Activated T-cell treated with anti-CD3 and anti-CD28 coated beads, Interleukin-2, amount 50 U/mL, for 4 hours (primary cell): ENCODE measurements around the gene DOCK6. TPM values are rescaled to one million over a fixed set of nuclear protein-coding genes. Genes with fewer than 3 reads are reported as not detected.

ENCODE experiments used
- ATAC-seq, 2 donors: fragments of 200-7000 bp; cut with Tn5 transposase; one replicate each; pipeline ENCODE4 v1.10.0; 2021
- DNase-seq: peaks from one replicate; pipeline ENCODE4 v3.0.0-alpha.2; 2020
- H3K27me3 Mint-ChIP-seq: one replicate; pipeline ENCODE4 v1.8.0; 2021; ENCODE audit warnings: low read depth, mixed read lengths
- H3K36me3 Mint-ChIP-seq: one replicate; pipeline ENCODE4 v1.8.0; 2022; ENCODE audit warnings: mixed read lengths; ENCODE audit not compliant: insufficient read depth
- H3K4me1 Mint-ChIP-seq: one replicate; pipeline ENCODE4 v1.8.0; 2021; ENCODE audit warnings: low read depth, mixed read lengths
- H3K4me3 Mint-ChIP-seq: one replicate; pipeline ENCODE4 v1.8.0; 2021; ENCODE audit warnings: mild to moderate bottlenecking, moderate library complexity, mixed read lengths
- H3K9me3 Mint-ChIP-seq: one replicate; pipeline ENCODE4 v1.8.0; 2021; ENCODE audit warnings: mixed read lengths
- total RNA-seq, 3 donors: library from RNA; stranded (reverse); gene quantifications; one replicate each; pipeline ENCODE4 v1.2.1, GENCODE V29; 2021

The DOCK6 gene
- total RNA-seq, 3 donors from 2014 or later: 1.7 to 2.9 (median 2.1) TPM

GRCh38 chr19:11159598-11160439 is 102.5 kb downstream of the DOCK6 start:
- Mint-ChIP-seq H3K4me1 (peaks cover 4% of the 10 kb centered on the region), H3K4me3 (no peak overlapping the region), H3K27me3 (no peaks in the 10 kb centered on the region), H3K9me3 (no peaks in the 10 kb centered on the region), H3K36me3 (no peaks in the 10 kb centered on the region)
- DNase-seq: no peak
- no peak for ATAC-seq

- DNase-seq (peak; percentile 80), ATAC-seq (peak; percentile 99)
- Mint-ChIP-seq H3K4me1 (peaks cover 10% of the 10 kb centered on the region), H3K9me3 (no peaks in the 10 kb centered on the region), H3K27me3 (no peaks in the 10 kb centered on the region), H3K36me3 (no peaks in the 10 kb centered on the region), H3K4me3 (peak within 1 kb of the TSS; percentile 83)
These were observed 106.8 kb downstream of the DOCK6 start, which contains the start of gene SPC24 for GRCh38 chr19:11155373-11156120. SPC24 (minus strand) TSS chr19:11155782; CDS start chr19:11155776, 6 bp downstream.

- Mint-ChIP-seq H3K4me1 (peaks cover 10% of the 10 kb centered on the region), H3K27me3 (no peaks in the 10 kb centered on the region), H3K4me3 (peak overlapping the region; percentile 83), H3K36me3 (no peaks in the 10 kb centered on the region), H3K9me3 (no peaks in the 10 kb centered on the region)
- no peak for DNase-seq
- no peak for ATAC-seq
These were observed 107.7 kb downstream of the DOCK6 start for GRCh38 chr19:11154683-11155047.

GRCh38 chr19:11152318-11153062 is 109.8 kb downstream of the DOCK6 start:
- Mint-ChIP-seq H3K36me3 (no peaks in the 10 kb centered on the region), H3K27me3 (no peaks in the 10 kb centered on the region), H3K9me3 (no peaks in the 10 kb centered on the region), H3K4me1 (peaks cover 10% of the 10 kb centered on the region), H3K4me3 (no peak overlapping the region)
- DNase-seq (no peak), ATAC-seq (no peak)

GRCh38 chr19:11151181-11151580 is 111.1 kb downstream of the DOCK6 start:
- H3K4me3 Mint-ChIP-seq: no peak overlapping the region
- peaks cover 9% of the 10 kb centered on the region for H3K4me1 Mint-ChIP-seq
- DNase-seq (no peak), ATAC-seq (no peak)
- no peaks in the 10 kb centered on the region for H3K9me3 Mint-ChIP-seq
- H3K27me3 Mint-ChIP-seq: no peaks in the 10 kb centered on the region
- H3K36me3 Mint-ChIP-seq: no peaks in the 10 kb centered on the region

Other genes with a start within 250 kb of the DOCK6 start
- 10 to 100 TPM; 36.2 to 40.7 (median 39.0) TPM for gene LDLR, start 173.1 kb downstream of the DOCK6 start, total RNA-seq
- gene SPC24, start 106.7 kb downstream of the DOCK6 start, total RNA-seq: 10 to 100 TPM in 1 of 3 donors, 1 to 10 TPM in 2; 7.0 to 12.8 (median 7.6) TPM
- under 1 TPM; 0.58 to 0.96 (median 0.92) TPM for gene KANK2, start 65.0 kb downstream of the DOCK6 start, total RNA-seq
- not detected for gene ANGPTL8, start 22.9 kb downstream of the DOCK6 start, total RNA-seq
- gene TSPAN16, start 33.6 kb upstream of the DOCK6 start, total RNA-seq: not detected
- gene RAB3D, start 77.1 kb upstream of the DOCK6 start, total RNA-seq: 1 to 10 TPM; 4.0 to 4.5 (median 4.3) TPM
- 10 to 100 TPM; 33.5 to 38.9 (median 33.7) TPM for gene TMEM205, start 83.7 kb upstream of the DOCK6 start, total RNA-seq
- 10 to 100 TPM; 10.7 to 14.6 (median 11.0) TPM for gene CCDC159, start 84.0 kb upstream of the DOCK6 start, total RNA-seq
- gene PLPPR2, start 92.9 kb upstream of the DOCK6 start, total RNA-seq: 1 to 10 TPM; 2.4 to 4.1 (median 3.8) TPM
- gene SWSAP1, start 112.1 kb upstream of the DOCK6 start, total RNA-seq: 1 to 10 TPM; 2.0 to 3.1 (median 2.1) TPM
- gene EPOR, start 121.8 kb upstream of the DOCK6 start, total RNA-seq: 1 to 10 TPM; 1.8 to 2.0 (median 1.8) TPM
- under 1 TPM in 2 of 3 donors, not detected in 1; 0.29 to 0.51 TPM for gene RGL3, start 156.8 kb upstream of the DOCK6 start, total RNA-seq
- under 1 TPM in 1 of 3 donors, not detected in 2; 0.11 TPM for gene ODAD3, start 172.6 kb upstream of the DOCK6 start, total RNA-seq
- 100 to 1,000 TPM; 273 to 327 (median 319) TPM for gene PRKCSH, start 173.1 kb upstream of the DOCK6 start, total RNA-seq
- gene ELAVL3, start 218.5 kb upstream of the DOCK6 start, total RNA-seq: under 1 TPM in 1 of 3 donors, not detected in 2; 0.19 TPM
- 10 to 100 TPM; 12.3 to 16.9 (median 13.9) TPM for gene ZNF653, start 243.3 kb upstream of the DOCK6 start, total RNA-seq